Measurements from ENCODE around the gene YOD1. TPM values are rescaled to one million over a fixed set of nuclear protein-coding genes. Genes with fewer than 3 reads are reported as not detected.

YOD1 gene
- total and polyA plus RNA-seq, 10 of the 15 experiments (the other 5 are each of a cell fraction or from before 2014, with no cell fraction given) = 2.1 to 7.9 (median 5.0) TPM

- Histone ChIP-seq H2AFZ (ENCODE audit: control insufficient read depth, low read depth, low read length) (no peak overlapping the region), H3K9ac (ENCODE audit: control insufficient read depth, insufficient read depth, low read length) (no peak overlapping the region), H3K4me1 (ENCODE audit: control insufficient read depth, insufficient read depth, low read length) (no peaks in the 10 kb centered on the region), H3K79me2 (ENCODE audit: control insufficient read depth, insufficient read depth, low read length) (no peaks in the 10 kb centered on the region), H3K36me3 (ENCODE audit: control insufficient read depth in 2 of 2, insufficient read depth in 2 of 2, low read length in 1 of 2) (no peaks in the 10 kb centered on the region), H3K27ac (ENCODE audit: control insufficient read depth, insufficient read depth) (no peak overlapping the region), H3K9me3 (replicated peaks; ENCODE audit: control insufficient read depth, insufficient read depth, low read length) (no peaks in the 10 kb centered on the region), H3K27me3 (replicated peaks in 1 of 2; ENCODE audit: control insufficient read depth in 2 of 2, insufficient read depth in 2 of 2, low read length in 1 of 2) (peaks cover 3 to 8% of the 10 kb centered on the region in 2 experiments; a peak in 3 of 4 replicates), H3K4me2 (ENCODE audit: control insufficient read depth, insufficient read depth) (no peak overlapping the region), H3K4me3 (no peak overlapping the region), H4K20me1 (ENCODE audit: control insufficient read depth, insufficient read depth) (no peaks in the 10 kb centered on the region)
- CTCF ChIA-PET = interaction anchor here (1.4 to 2.1 kb wide), 2 partner anchors 15 to 18 kb away, joined by 3 to 7 read pairs; no protein-coding TSS in a partner anchor
- WGBS (ENCODE audit: insufficient coverage, insufficient replicate concordance, low lambda C conversion rate, missing lambda C conversion rate) = 38% methylated on average over 7 of the region's 7 CpGs
- intact Hi-C loops (cut with micrococcal nuclease; ENCODE audit: unreplicated experiment) = no loop called here
- POLR2A ChIA-PET = no interaction called here
- no TSS peak for BruUV-seq (replicated peaks)
- FAIRE-seq (no peak), ATAC-seq (no peak), DNase-seq (ENCODE audit: low read depth, low spot score) (no peak)
- SMC1A ChIA-PET (ENCODE audit: uncharacterized antibody, unreplicated experiment) = interaction anchor here (0.7 kb wide), 1 partner anchor 17 kb away, joined by 3 read pairs; no protein-coding TSS in a partner anchor
- in situ Hi-C loops (cut with MboI) = no loop called here
- RAD21 ChIA-PET (ENCODE audit: unreplicated experiment) = no interaction called here
- TF ChIP-seq NBN (IDR thresholded peaks at IDR 0.05) (no peak), JUND (IDR thresholded peaks at IDR 0.05; ENCODE audit: low read depth, low read length) (no peak), RB1 (IDR thresholded peaks at IDR 0.05; ENCODE audit: borderline replicate concordance) (no peak), CBX3 (IDR thresholded peaks at IDR 0.05; ENCODE audit: borderline replicate concordance, low read depth) (no peak), EED (IDR thresholded peaks at IDR 0.05; ENCODE audit: low read depth) (no peak), SIX5 (IDR thresholded peaks at IDR 0.05; ENCODE audit: low read depth, low read length, severe bottlenecking) (no peak), IRF5 (IDR thresholded peaks at IDR 0.05; ENCODE audit: borderline replicate concordance) (no peak), SKIL (IDR thresholded peaks at IDR 0.05; ENCODE audit: low read depth, poor library complexity, severe bottlenecking) (no peak), SUZ12 (IDR thresholded peaks at IDR 0.05; ENCODE audit: unreplicated experiment) (no peak), STAT1 (conservative IDR thresholded peaks at IDR 0.05) (no peak), NR2F1 (conservative IDR thresholded peaks at IDR 0.05) (no peak), NFIC (IDR thresholded peaks at IDR 0.05; ENCODE audit: low read depth, low read length) (no peak), ZNF217 (IDR thresholded peaks at IDR 0.05) (no peak), REST (IDR thresholded peaks at IDR 0.05; ENCODE audit: low read depth, low read length) (no peak), RELB (IDR thresholded peaks at IDR 0.05; ENCODE audit: low read depth) (no peak)
Observed at GRCh38 chr1:207031632-207032264, 19.3 kb downstream of the YOD1 start.
